H1 (cell line): ENCODE results near the gene MTX3. TPM values are rescaled to one million over a fixed set of nuclear protein-coding genes. Genes with fewer than 3 reads are reported as not detected.

Source experiments
- ASH2L ChIP-seq: fragments of 200-600, 300-600 bp; sonication (generic); IDR thresholded peaks from one replicate; pipeline ENCODE4 v1.7.1; 2017; ENCODE audit warnings: low read length
- BRCA1 ChIP-seq: IDR thresholded peaks from 2 replicates; pipeline ENCODE4 v1.6.1; 2012; ENCODE audit warnings: low read depth, low read length, improper control_type of control experiment
- CBX5 ChIP-seq: fragments of 300-800, 300-1000 bp; sonication (generic); IDR thresholded peaks from 2 replicates; pipeline ENCODE4 v1.7.1; 2016; ENCODE audit warnings: antibody characterized with exemption, low read length, low read depth
- CBX8 ChIP-seq: fragments of 300-800, 300-1000 bp; sonication (generic); IDR thresholded peaks from 2 replicates; pipeline ENCODE4 v1.7.1; 2016; ENCODE audit warnings: low read depth, low read length, borderline replicate concordance
- CEBPB ChIP-seq: IDR thresholded peaks from 2 replicates; pipeline ENCODE4 v1.6.1; 2012; ENCODE audit warnings: low read depth, low read length
- CTBP2 ChIP-seq: IDR thresholded peaks from 2 replicates; pipeline ENCODE4 v1.7.0; 2011; ENCODE audit warnings: borderline replicate concordance, mild to moderate bottlenecking, moderate library complexity, mixed read lengths, low read length; ENCODE audit not compliant: insufficient read depth, insufficient read length
- CTCF ChIP-seq, 3 experiments: IDR thresholded peaks; 1 replicate in 2 of 3; 2 replicates in 1 of 3; pipeline versions ENCODE4 v1.5.1 to v1.6.1; 2011; ENCODE audit warnings: low read length in 3 of 3, mild to moderate bottlenecking in 3 of 3, inconsistent platforms in 2 of 3, low read depth in 1 of 3, moderate library complexity in 1 of 3; ENCODE audit not compliant: insufficient read depth in 1 of 3; ENCODE audit errors: control extremely low read depth in 1 of 3
- EGR1 ChIP-seq: IDR thresholded peaks from 2 replicates; pipeline ENCODE4 v1.6.1; 2011; ENCODE audit warnings: low read depth, low read length, borderline replicate concordance
- EZH2 ChIP-seq: fragments of 200-600 bp; sonication (generic); IDR thresholded peaks from 2 replicates; pipeline ENCODE4 v1.7.1; 2012; ENCODE audit warnings: low read depth, mild to moderate bottlenecking, moderate library complexity, low read length, inconsistent platforms; ENCODE audit not compliant: severe bottlenecking
- HDAC2 ChIP-seq, 2 experiments: fragments of 300-600 bp in 1 of 2; sonication (generic) in 1 of 2; IDR thresholded peaks; 2 replicates each; pipeline ENCODE4 v1.6.1; 2011 to 2012; ENCODE audit warnings: low read depth in 2 of 2, low read length in 2 of 2, mild to moderate bottlenecking in 2 of 2, moderate library complexity in 2 of 2, borderline replicate concordance in 1 of 2, inconsistent platforms in 1 of 2
- HDAC6 ChIP-seq: IDR thresholded peaks from one replicate; pipeline ENCODE4 v1.7.1; 2012; ENCODE audit warnings: low read depth, mild to moderate bottlenecking, inconsistent platforms, low read length, moderate library complexity
- RBBP5 ChIP-seq: IDR thresholded peaks from 2 replicates; pipeline ENCODE4 v1.7.1; 2012; ENCODE audit warnings: low read depth, mild to moderate bottlenecking, inconsistent platforms, low read length, moderate library complexity, borderline replicate concordance
- SP2 ChIP-seq: IDR thresholded peaks from 2 replicates; pipeline ENCODE4 v1.6.1; 2012; ENCODE audit warnings: mild to moderate bottlenecking, low read length, inconsistent platforms
- SRF ChIP-seq: IDR thresholded peaks from 2 replicates; pipeline ENCODE4 v1.6.1; 2011; ENCODE audit warnings: mild to moderate bottlenecking, low read depth, low read length, moderate library complexity
- TAF1 ChIP-seq: IDR thresholded peaks from 2 replicates; pipeline ENCODE4 v1.6.1; 2011; ENCODE audit warnings: mild to moderate bottlenecking, low read depth, low read length
- polyA plus RNA-seq, 7 experiments: library from polyadenylated mRNA; depleted of rRNA in 3 of 7; stranded (reverse) in 5 of 7; unstranded in 2 of 7; fragments of >200 nt in 5 of 7; fragments of 200-250 nt in 2 of 7; gene quantifications; 1 replicate in 5 of 7; 2 replicates in 1 of 7; 4 replicates in 1 of 7; pipeline versions ENCODE4 v1.2.1 to v1.2.3, GENCODE V29; 2011 to 2013; ENCODE audit warnings: missing spikeins in 2 of 7, mixed read lengths in 2 of 7
- total RNA-seq: library from RNA; stranded (reverse); fragmentation: NEBNext Ultra II Directional; extraction: Animal tissue kit (Norgen Biotek cat#: 25700); gene quantifications from 2 replicates; pipeline ENCODE4 v1.2.1, GENCODE V29; 2021

MTX3 gene
- total and polyA plus RNA-seq, 2 of the 8 experiments (the other 6 are each of a cell fraction or from before 2014, with no cell fraction given) = 9.4 to 28.8 TPM

GRCh38 chr5:80034962-80035821 lies 44.1 kb upstream of the MTX3 start, which contains the start of gene THBS4 (continued):
- TF ChIP-seq CTBP2 (no peak), SP2 (no peak), BRCA1 (no peak), EGR1 (no peak), CEBPB (no peak), ASH2L (peak; percentile 82), CBX5 (no peak), EZH2 (no peak), CBX8 (no peak), CTCF (IDR thresholded peaks at IDR 0.05; ENCODE audit: control extremely low read depth in 1 of 3, insufficient read depth in 1 of 3, low read depth in 1 of 3, low read length in 3 of 3) (0 out of 4 replicates have a peak, but pooled peaks of 1 of the 3 experiments have one; percentile 0), HDAC6 (no peak), SRF (no peak), RBBP5 (peak; percentile 70; the same call in 1 of the 2 replicates), HDAC2 (IDR thresholded peaks at IDR 0.05; ENCODE audit: borderline replicate concordance in 1 of 2, low read depth in 2 of 2, low read length in 2 of 2) (no peak), TAF1 (peak; percentile 53; the same call in 1 of the 2 replicates)
